GM23248 (cell line): ENCODE measurements around the gene ZNF208.

Experiments
- EZH2 ChIP-seq: fragments of 200-600 bp; sonication (generic); IDR thresholded peaks from 2 replicates; pipeline ENCODE4 v1.6.1; 2018; ENCODE audit warnings: antibody characterized with exemption, mild to moderate bottlenecking; ENCODE audit not compliant: insufficient read depth, poor library complexity, severe bottlenecking
- EZH2phosphoT487 ChIP-seq: fragments of 200-600 bp; sonication (generic); IDR thresholded peaks from 2 replicates; pipeline ENCODE4 v1.6.1; 2018; ENCODE audit warnings: antibody characterized with exemption, moderate library complexity, mild to moderate bottlenecking, low read depth; ENCODE audit not compliant: insufficient read depth

- TF ChIP-seq EZH2 (no peak), EZH2phosphoT487 (no peak)
Observed at GRCh38 chr19:21947775-21948174, 63.0 kb downstream of the ZNF208 start.
